Measurements from ENCODE around the gene TAB2.

TAB2 gene

GRCh38 chr6:149455031-149455732, 137.7 kb downstream of the TAB2 start:
- no peaks in the 10 kb centered on the region for H3K9me3 ChIP-seq (ENCODE audit: control insufficient read depth, insufficient read depth, low read depth, low read length)
- H3K4me3 ChIP-seq (ENCODE audit: low read depth, low read length), result no peak overlapping the region
- H3K27ac ChIP-seq (ENCODE audit: extremely low read depth, low read depth, low read length), result no peak overlapping the region
- TF ChIP-seq ZNF416 (tag by site-specific recombination; IDR thresholded peaks at IDR 0.05) (no peak), ZNF341 (tag by site-specific recombination; IDR thresholded peaks at IDR 0.05; ENCODE audit: low read depth) (no peak), PATZ1 (tag by site-specific recombination; IDR thresholded peaks at IDR 0.05) (no peak)
- no peaks in the 10 kb centered on the region for H3K4me1 ChIP-seq (ENCODE audit: control insufficient read depth, insufficient read depth, low read length)
- no peaks in the 10 kb centered on the region for H3K36me3 ChIP-seq (ENCODE audit: control insufficient read depth in 2 of 2, insufficient read depth in 1 of 2, low read length in 2 of 2)
- ChIA-PET CTCF (interaction anchor here (1.1 to 1.5 kb wide), 2 partner anchors 9 to 23 kb away, joined by 3 to 6 read pairs; no protein-coding TSS in a partner anchor), POLR2A (no interaction called here)

- H3K36me3 ChIP-seq (ENCODE audit: control insufficient read depth in 2 of 2, insufficient read depth in 1 of 2, low read length in 2 of 2), result no peaks in the 10 kb centered on the region
- TF ChIP-seq ZNF169 (tag by site-specific recombination; IDR thresholded peaks at IDR 0.05) (no peak), SP7 (tag by site-specific recombination; IDR thresholded peaks at IDR 0.05) (no peak), ZNF768 (tag by site-specific recombination; IDR thresholded peaks at IDR 0.05) (no peak), ZFP37 (tag by site-specific recombination; IDR thresholded peaks at IDR 0.05) (no peak), ZXDB (tag by site-specific recombination; IDR thresholded peaks at IDR 0.05) (no peak), ZBTB48 (tag by site-specific recombination; IDR thresholded peaks at IDR 0.05) (no peak), ZNF354C (tag by site-specific recombination; IDR thresholded peaks at IDR 0.05; ENCODE audit: borderline replicate concordance, low read depth) (no peak), ZBTB11 (tag by site-specific recombination; conservative IDR thresholded peaks at IDR 0.05; ENCODE audit: low read depth) (no peak), ZNF26 (tag by site-specific recombination; IDR thresholded peaks at IDR 0.05) (no peak), ZNF660 (tag by site-specific recombination; IDR thresholded peaks at IDR 0.05) (no peak), ZNF776 (tag by site-specific recombination; IDR thresholded peaks at IDR 0.05; ENCODE audit: borderline replicate concordance) (no peak), GLI2 (tag by site-specific recombination; IDR thresholded peaks at IDR 0.05; ENCODE audit: borderline replicate concordance, low read depth) (no peak), ZSCAN18 (tag by site-specific recombination; IDR thresholded peaks at IDR 0.05) (no peak), ZNF621 (tag by site-specific recombination; IDR thresholded peaks at IDR 0.05) (no peak)
- POLR2A ChIA-PET, result no interaction called here
- no peaks in the 10 kb centered on the region for H3K4me1 ChIP-seq (ENCODE audit: control insufficient read depth, insufficient read depth, low read length)
- H3K4me3 ChIP-seq (ENCODE audit: low read depth, low read length), result no peak overlapping the region
- H3K9me3 ChIP-seq (ENCODE audit: control insufficient read depth, insufficient read depth, low read depth, low read length), result no peaks in the 10 kb centered on the region
- CTCF ChIA-PET, result no interaction called here
- no peak overlapping the region for H3K27ac ChIP-seq (ENCODE audit: extremely low read depth, low read depth, low read length)
Observed at GRCh38 chr6:149456311-149457021, 139.0 kb downstream of the TAB2 start.
